SIG-M5 treated with dmso at 0.1 percent for 504 hours (cell line): ENCODE results near the gene CNKSR3.
"Not testable (repeated sequence)": the region's sequence is repeated elsewhere in the genome, so short reads cannot be mapped to it uniquely, and the experiment has no call there.

Experiments used
- DNase-seq: peaks from one replicate; lab custom pipeline; 2025; ENCODE audit not compliant: unreplicated experiment; lab: John Stamatoyannopoulos, UW

The CNKSR3 gene

DNA sequence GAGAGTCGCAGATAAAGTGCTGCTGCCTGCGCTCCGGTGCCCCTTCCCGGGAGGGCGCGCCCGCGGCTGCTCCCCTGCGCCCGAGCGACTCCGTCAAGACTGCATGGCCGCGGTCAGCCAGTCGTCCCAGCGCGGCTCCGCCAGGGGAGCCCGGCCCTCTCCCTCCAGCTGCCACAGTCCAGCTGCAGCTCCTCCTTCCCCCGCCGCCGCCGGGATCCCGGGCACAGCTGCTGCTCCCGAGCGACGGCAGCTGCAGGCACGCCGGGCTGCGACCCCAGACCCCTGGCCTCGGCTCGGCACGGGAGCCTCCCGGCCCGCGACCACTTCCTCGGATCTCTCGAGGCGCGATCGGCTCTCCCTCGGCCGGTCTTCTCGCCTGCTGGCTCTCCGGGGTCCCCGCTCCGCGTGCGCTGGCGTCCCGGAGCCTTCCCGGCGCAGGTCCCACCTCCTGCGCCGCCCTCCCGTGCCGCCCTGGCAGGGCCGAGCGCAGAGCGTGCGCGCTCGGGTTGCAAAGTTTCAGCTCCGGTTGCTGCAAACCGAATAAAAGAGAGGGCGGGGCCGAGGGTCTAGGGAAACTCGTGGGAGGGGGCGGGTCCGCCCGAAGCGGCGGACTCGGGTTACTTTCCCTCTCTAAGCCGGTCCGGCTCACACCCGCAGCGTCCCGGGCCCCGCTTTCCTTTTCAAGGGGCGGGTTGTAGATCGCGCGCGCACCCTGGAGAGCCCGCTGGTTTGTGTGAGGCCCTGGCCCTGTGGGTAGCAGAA, at the start of gene CNKSR3:
Gene CNKSR3 (minus strand): TSS at position 542 of the 762 bp plus-strand sequence. CDS start 571 bp downstream, outside the sequence.
- DNase-seq: peak; percentile 69

DNA sequence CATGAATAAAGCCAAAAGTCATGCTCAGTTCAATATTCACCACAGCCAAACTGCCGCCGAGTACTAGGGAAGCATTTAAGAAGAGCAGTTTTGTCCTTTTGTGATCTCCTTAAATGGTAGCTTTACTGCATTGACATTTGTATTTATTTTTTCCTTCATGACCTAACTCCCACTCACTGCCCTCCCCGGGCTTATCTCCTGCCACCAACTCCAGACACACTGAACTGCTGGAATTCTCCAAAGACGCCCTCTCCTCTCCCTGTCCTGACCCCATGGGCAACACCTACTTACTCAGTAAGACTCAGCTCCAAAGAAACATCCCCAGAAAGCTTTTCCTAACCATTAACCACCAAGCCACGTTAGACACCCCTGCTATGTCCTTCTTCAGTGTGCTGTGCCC, 48.5 kb upstream of the CNKSR3 start:
- no peak for DNase-seq

DNA sequence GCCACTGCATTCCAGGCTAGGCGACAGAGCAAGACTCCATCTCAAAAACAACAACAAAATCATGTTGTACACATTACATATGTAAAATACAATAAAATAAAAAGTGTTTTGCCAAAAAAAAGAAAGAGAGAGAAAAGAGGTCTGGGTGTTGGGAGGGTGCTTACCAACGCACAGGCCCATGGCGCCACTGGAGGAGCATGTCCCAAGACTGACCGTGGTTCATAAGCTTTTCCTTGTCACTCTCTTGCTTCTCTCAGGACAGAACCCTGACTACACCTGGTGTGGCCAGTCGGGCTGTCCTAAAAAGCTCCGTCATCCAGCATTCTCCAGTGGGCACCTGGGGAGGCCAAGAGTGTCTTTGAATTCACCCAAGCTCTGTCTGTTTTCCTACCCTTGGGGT, 48.0 kb upstream of the CNKSR3 start:
- DNase-seq: no peak

DNA sequence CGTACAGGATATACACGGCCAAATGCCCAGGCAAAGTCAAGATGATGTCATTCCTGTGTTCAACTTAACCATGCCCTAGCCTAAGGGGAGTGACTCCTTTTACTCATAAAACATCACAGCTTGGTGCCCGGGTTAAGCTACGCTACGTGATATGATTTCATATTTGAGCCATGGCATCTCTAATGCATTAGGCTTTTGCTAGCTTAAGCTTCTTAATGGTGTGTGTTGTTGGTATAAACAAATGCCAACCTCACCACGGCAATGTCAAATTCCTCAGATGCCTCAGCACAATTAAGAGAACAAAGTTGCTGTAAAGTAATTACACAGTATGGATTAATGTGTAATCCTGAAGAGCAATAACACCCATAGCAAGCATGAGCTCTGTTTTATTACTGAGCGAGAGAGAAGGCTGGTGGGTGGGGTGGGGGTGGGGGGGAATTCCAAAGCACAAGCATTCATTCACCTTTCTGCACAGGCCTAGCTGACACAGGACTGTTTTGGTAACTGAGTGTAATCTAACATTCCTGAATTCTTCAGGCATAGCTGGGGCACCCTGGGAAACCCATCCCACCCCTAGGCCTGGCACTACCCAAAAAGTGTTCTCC, 44.7 kb upstream of the CNKSR3 start:
- DNase-seq: no peak

DNA sequence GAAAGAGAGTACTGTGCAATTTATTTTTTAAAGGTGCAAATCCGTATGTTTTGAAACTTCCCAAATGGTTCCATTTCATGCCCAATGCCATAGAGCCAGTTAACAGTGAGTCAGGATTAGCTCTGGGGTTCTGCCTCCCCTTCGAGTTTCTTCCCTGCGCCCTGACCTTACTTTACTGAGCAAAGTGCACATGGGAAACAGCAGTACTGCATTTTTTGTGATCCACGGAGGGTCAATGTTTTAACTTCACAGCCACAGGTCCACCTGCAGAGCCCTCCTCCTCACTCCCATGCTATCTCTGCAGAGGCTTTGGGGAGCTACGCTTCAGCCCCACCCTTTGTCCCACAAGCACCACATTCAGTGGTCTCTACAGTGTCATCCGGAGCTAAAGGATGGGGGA, 44.0 kb upstream of the CNKSR3 start:
- no peak for DNase-seq

DNA sequence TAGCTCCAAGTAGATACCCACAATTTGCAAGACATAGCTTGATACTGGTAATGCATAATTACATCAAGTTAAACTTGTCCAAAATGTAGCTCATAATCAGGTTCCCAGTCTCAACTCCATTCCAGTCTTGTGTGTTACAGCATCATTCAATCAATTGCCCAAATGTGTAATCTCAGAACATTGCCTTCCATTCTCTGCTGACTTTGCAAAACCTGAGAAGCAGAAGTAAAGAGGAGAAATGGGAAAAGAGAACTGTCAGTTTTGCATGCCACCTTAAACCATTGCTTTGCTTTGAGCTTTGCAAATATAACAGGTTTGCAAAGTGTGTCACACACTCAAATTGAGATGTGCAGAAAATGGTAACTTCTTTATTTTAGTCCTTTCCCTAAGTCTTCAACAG, 40.3 kb upstream of the CNKSR3 start:
- DNase-seq: no peak

DNA sequence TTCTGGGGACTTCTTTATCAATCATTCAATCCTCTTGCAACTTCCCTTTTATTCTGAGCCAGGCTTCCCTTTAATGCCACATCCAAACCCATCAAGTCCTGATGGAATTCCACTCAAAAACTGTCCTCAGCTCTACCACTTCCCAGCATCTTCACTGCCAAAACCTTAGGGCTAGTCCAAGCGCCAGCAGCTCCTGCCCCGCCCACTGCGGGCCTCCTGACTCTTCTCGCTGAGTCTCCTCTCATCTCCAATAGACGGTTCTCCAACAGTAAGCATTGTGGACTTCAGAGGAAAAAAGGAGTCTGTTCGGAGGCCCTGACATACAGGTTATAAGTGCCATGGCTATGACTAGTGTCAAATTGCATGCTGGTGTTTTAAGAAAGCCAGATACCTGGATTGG, 38.7 kb upstream of the CNKSR3 start:
- no peak for DNase-seq

DNA sequence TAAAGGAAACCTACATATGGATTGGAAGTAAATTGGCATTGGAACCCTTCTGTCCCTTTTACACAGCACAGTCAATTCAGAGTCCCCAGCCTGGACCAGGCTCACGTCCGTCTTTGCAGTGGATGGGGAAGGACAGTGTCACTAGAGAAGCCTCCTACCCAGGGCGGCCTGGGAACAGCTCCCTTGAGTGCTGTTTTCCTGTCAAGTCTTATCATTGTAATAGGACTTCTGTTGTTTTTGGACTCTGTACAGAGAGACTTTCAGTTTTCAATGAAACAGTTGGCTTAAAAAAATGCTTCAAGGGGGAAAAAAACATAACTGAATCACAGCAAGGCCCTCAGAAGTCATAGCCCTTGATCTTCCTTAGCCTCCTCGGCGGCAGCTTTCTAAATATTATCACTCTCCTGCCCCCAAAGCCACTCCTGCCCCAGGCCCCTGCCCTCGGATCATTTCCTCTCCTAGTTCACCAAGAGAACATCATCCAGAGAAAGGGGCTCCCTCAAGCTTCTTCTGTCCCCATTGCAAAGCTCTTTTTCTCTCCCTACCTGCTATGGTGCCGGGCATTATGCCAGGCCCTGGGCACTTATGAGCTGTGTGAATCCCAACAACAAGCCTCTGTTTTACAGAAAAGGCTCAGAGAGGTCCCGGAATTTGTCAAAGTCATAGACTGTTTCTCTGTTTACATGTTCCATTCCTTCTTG, 37.8 kb upstream of the CNKSR3 start:
- no peak for DNase-seq

DNA sequence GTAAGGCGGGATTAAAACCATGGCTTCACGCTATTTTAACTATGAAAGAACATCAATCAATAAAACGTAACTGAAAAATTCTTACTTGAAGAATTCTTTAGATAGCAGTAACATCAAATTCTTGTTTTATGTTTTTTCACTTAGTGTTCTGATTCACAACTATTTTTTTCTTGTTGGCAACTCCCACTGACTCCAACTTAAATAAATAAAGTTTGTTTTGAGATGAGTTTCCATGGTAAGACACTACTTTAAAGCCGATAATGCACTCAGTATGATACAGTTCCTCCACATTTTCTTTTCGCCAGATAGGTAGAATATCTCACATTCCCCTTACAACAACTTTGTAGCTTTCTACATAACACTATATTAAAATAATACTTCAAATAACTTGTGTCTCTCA, 33.1 kb upstream of the CNKSR3 start:
- no peak for DNase-seq

DNA sequence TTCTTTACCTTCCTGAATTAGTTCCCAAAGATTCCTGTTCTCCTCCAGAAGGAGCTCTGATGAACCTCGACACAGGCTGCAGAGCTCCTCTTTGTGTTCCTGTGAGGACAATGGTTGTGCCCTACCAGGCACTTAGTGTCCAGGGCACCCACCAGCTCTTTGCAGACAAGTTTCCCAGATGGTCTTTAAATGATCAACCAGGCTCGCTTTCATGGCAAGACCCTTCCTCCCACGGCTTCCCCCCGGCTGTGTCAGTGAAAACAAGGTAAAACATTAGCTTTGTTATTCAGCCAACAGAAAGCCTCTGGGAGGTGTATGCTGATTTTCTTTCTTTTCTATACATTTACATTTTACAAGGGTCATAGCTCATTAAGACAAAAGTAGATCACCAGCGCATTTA, 32.3 kb upstream of the CNKSR3 start:
- no peak for DNase-seq

DNA sequence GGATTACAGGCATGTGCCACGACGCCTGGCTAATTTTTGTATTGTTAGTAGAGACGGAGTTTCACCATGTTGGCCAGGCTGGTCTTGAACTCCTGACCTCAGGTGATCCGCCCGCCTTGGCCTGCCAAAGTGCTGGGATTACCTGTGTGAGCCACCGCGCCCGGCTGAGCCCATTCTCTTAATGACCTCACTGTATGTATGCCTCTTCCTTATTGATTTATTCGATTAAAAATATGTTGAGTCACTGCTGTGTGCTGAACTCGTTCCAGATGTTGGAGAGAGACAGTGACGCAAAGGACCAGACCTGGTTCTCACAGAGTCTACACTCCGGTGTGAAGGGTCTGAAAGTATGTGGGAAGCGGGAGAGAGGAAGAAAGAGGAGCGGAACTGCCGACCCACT, 31.4 kb upstream of the CNKSR3 start:
- DNase-seq: not testable (repeated sequence)

DNA sequence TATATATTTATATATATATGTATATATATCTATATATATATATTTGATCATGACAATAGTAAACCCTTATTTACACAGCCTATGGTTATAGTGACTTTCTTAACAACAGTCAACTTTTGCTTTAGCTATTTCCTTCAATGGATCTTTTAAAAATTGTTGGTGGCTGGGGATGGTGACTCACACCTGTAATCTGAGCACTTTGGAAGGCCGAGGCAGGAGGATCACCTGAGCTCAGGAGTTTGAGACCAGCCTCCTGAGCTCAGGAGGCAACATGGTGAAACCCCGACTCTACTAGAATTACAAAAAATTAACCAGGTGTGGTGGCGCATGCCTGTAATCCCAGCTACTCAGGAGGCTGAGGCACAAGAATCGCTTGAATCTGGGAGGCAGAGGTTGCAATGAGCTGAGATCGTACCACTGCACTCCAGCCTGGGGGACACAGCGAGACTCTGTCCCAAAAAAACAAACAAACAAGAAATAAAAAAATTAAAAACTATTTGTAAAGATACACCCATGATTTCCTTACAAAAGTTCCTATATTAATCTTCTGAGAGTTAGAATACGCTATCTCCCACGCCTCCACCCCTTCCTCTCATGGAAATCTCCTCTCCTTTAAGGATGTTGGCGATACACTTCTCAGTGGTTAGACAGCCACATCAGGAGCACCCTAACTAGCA, 29.2 kb upstream of the CNKSR3 start:
- DNase-seq: no peak

DNA sequence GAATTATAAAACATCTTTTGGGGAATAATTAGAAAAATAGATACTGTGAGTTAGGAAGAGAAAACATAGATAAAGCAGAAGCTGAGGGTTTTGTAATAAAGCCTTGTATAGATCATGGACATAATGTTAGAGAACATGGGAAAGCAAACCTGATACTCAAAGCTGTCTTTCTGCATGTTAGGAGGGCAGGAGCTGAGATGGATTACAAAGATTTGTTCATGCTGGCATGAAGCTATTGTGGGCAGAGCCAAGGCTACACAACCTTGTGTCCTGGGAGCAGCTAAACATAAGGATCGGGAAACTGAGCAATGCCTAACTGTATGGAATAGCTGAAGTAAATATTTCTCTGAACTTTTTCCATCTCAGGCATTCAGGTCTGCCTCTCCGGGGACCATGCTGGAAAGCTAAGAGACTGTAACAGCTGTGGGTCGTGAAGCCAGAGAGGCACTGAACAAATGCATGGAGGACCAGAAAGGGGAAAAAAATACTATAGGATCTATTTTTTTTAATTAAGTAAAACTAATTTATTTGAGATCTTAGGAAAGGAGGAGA, 28.2 kb upstream of the CNKSR3 start:
- no peak for DNase-seq

DNA sequence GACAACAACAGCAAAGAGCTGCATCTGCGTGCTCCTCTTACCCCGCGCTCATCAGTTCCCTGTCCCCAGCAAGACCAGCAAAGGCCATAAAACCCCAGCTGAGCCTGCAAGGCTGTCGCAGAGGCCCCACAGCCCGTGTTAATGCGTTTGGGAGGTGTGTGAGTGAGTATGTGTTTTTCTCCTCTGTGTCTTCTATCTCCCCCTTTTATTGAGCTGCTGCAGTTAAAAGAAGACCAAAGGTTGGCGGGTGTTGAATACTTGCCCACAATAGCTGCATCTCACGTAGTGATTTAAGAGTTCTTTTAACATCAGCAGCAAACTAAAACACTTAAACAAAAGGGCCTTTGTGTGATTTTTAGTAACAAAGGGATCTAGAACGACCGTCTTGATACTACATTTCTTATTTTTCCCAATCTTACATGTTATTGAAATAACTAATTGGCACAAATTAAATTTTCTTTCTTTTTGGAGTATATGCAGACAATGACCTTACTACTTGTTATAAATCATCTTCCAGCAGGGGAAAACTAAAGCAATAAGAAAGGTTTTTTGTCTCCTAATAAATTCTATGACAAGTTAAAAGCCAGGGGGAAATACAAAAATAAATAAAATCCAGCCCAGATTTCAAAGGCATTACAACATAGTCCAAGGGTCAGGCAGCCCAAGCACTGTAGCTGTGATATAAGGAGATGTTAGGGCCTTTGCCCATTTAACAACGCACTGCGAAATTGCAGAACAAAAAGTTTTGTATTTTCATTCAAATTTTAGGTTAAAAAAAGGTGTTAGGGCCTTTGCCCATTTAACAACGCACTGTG, 27.2 kb upstream of the CNKSR3 start:
- no peak for DNase-seq

DNA sequence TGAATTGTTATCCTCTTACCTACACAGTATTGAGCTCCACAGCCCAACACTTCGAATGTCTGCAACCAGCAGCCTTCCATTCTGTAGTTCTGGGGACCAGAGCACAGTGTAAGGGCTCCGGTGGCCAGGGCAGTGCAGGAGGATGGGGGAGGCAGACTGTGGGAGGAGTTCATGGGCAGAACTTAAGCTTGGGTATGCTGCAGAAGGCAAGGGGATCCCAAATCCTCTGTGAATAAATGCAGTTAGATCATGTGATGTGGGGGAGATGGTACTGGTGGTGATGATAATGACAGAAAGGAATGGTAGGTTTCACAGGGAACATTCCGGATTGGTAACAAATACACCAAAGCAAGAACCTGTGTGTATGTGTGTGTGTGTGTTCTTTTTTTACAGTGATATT, 26.5 kb upstream of the CNKSR3 start:
- no peak for DNase-seq

DNA sequence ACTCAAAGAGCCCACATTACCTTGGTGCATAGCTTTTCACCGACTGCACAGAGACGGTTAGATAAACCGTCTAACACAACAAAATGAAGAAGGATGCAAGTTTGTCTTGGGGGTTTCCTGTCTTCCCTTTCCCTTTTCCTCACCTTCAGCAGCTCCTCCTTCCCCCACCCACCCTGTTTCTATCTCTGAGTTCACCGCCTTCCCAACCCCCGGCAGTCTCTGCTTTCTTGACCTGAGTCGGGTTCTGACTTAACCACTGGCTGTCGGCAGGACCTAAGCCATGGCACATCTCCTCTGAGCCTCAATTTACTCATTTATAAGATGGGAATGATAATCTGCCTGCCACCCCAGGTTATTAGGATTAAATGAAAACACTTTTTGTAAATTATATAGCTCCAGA, 25.8 kb upstream of the CNKSR3 start:
- no peak for DNase-seq

DNA sequence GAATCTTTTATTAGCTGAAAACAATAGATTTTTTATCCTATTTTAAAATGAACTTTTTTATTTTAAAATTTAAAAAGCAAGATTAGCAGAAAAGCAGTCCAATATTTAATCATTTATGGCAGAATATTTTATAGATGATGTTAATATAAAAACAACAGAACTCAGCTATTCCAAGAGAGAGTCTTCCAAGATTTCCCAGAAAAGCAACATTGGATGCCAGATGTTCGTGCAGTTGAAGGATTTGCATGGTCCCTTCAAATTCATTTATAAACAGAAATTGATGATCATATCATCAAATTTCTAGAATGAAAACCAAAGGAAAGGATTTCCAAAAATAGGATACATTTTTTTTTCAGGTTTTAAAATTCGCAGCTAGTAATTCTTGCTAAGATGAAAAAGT, 25.4 kb upstream of the CNKSR3 start:
- no peak for DNase-seq

DNA sequence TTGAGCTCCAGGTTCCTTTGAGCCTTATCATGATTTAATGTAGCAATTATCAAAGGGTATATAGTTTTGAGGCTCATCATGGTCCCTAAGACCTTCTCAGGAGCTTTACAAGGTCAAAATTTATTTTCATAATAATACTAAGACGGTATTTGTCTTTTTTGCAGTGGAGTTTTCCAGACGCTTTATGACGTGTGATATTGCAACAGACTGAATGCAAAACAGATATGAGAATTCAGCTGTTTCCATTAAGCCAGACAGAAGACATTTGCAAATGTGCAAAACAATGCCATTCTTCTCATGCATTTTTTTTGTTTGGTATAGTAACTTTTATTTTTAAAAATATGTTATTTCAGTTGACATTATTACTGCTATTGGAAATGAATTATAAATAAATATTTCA, 24.7 kb upstream of the CNKSR3 start:
- no peak for DNase-seq

DNA sequence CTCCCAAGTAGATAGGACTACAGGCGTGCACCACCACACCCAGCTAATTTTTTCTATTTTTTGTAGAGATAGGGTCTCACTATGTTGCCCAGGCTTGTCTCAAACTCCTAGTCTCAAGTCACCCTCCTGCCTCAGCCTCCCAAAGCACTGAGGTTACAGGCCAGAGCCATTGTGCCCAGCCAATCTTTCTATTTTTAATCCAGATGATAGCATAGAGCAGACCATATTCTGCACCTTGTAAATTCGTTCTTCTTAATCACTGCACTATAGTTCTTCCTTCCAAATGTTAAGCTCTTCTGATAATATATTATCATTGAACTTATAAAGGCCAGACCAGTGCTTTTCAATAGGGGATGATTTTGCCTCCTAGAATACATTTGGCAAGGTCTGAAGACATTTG, 24.0 kb upstream of the CNKSR3 start:
- no peak for DNase-seq

DNA sequence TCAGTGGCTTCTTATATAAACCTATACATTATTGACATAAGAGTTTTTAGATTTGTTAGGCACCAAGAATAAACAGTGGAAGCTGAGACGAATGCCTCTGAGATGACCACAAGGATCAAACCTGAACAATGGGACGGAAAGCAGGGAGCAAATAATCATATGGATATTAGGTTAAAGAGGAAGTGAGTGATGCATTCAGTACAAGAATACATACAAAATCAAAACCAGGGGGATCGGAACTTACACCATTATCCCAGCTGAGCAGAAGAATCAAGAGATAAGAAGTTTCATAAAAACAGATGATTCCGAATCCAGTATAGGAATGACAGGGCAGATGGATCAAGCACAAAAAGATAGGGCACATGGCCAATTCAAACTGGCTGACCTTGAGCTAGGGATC, 21.9 kb upstream of the CNKSR3 start:
- no peak for DNase-seq

DNA sequence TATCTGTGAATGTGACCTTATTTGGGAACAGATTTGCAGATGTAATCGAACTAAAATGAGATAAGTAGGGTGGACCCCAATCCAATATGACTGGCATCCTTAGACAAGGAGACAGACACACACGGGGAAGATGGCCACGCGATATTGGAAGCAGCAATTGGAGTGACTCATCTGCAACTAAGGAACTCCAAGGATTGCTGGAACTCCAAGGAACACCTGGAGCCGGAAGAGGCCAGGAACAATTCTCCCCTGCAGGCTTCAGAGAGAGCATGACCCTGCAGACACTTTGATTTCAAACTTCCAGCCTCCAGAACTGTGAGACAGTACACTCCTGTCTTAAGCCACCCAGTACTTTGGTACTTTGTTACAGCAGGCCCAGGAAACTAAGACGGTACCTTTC, 19.5 kb upstream of the CNKSR3 start:
- no peak for DNase-seq
